Measurements from ENCODE around the gene SLC9A2. TPM values are rescaled to one million over a fixed set of nuclear protein-coding genes. Genes with fewer than 3 reads are reported as not detected.

SLC9A2 gene
- total RNA-seq, 1 donor from 2014 or later, result 0.05 TPM

- H3K4me1 Mint-ChIP-seq (ENCODE audit: unreplicated experiment), result peaks cover 3% of the 10 kb centered on the region
- H3K4me3 Mint-ChIP-seq (ENCODE audit: unreplicated experiment), result no peak overlapping the region
- DNase-seq (ENCODE audit: low spot score), result no peak
- no peaks in the 10 kb centered on the region for H3K27me3 Mint-ChIP-seq (ENCODE audit: unreplicated experiment)
- H3K36me3 Mint-ChIP-seq (ENCODE audit: low read depth, unreplicated experiment), result no peaks in the 10 kb centered on the region
- H3K9me3 Mint-ChIP-seq (ENCODE audit: unreplicated experiment), result no peaks in the 10 kb centered on the region
- TF ChIP-seq CTCF (IDR thresholded peaks at IDR 0.05; ENCODE audit: unreplicated experiment), result no peak
- no peak overlapping the region for H3K27ac Mint-ChIP-seq (ENCODE audit: unreplicated experiment)
Measured at GRCh38 chr2:102582845-102583244, 36.5 kb upstream of the SLC9A2 start.

GRCh38 chr2:102585847-102586404 lies 33.4 kb upstream of the SLC9A2 start:
- H3K27ac Mint-ChIP-seq (ENCODE audit: unreplicated experiment), result no peak overlapping the region
- no peaks in the 10 kb centered on the region for H3K36me3 Mint-ChIP-seq (ENCODE audit: low read depth, unreplicated experiment)
- DNase-seq (ENCODE audit: low spot score), result no peak
- no peaks in the 10 kb centered on the region for H3K9me3 Mint-ChIP-seq (ENCODE audit: unreplicated experiment)
- H3K4me3 Mint-ChIP-seq (ENCODE audit: unreplicated experiment), result no peak overlapping the region
- no peaks in the 10 kb centered on the region for H3K27me3 Mint-ChIP-seq (ENCODE audit: unreplicated experiment)
- no peak for TF ChIP-seq CTCF (IDR thresholded peaks at IDR 0.05; ENCODE audit: unreplicated experiment)
- H3K4me1 Mint-ChIP-seq (ENCODE audit: unreplicated experiment), result peaks cover 3% of the 10 kb centered on the region

GRCh38 chr2:102588213-102588939 lies 31.0 kb upstream of the SLC9A2 start:
- peaks cover 3% of the 10 kb centered on the region for H3K4me1 Mint-ChIP-seq (ENCODE audit: unreplicated experiment)
- H3K27ac Mint-ChIP-seq (ENCODE audit: unreplicated experiment), result no peak overlapping the region
- TF ChIP-seq CTCF (IDR thresholded peaks at IDR 0.05; ENCODE audit: unreplicated experiment), result no peak
- H3K27me3 Mint-ChIP-seq (ENCODE audit: unreplicated experiment), result no peaks in the 10 kb centered on the region
- no peak for DNase-seq (ENCODE audit: low spot score)
- no peak overlapping the region for H3K4me3 Mint-ChIP-seq (ENCODE audit: unreplicated experiment)
- H3K36me3 Mint-ChIP-seq (ENCODE audit: low read depth, unreplicated experiment), result no peaks in the 10 kb centered on the region
- no peaks in the 10 kb centered on the region for H3K9me3 Mint-ChIP-seq (ENCODE audit: unreplicated experiment)

DNA sequence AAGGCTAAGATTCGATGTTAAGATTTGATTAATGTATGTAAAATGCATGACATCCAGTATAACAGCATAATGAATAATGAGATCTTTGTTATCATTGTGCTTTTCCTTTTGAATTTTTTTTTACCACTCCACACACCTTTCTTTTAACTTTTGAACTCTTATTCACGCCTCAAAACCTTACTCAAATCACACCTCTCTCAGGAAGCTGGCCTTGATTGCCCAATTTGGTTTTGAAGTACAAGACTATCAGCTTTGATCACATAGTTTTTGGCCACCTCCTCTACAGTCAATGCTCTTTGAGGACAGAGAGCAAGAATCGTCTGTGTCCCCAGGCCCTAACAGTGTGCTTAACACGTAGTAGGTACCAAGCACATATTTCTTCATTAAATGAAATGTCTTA lies 29.9 kb upstream of the SLC9A2 start:
- Mint-ChIP-seq H3K27me3 (ENCODE audit: unreplicated experiment) (no peaks in the 10 kb centered on the region), H3K27ac (ENCODE audit: unreplicated experiment) (no peak overlapping the region), H3K4me1 (ENCODE audit: unreplicated experiment) (peaks cover 3% of the 10 kb centered on the region), H3K36me3 (ENCODE audit: low read depth, unreplicated experiment) (no peaks in the 10 kb centered on the region), H3K9me3 (ENCODE audit: unreplicated experiment) (no peaks in the 10 kb centered on the region), H3K4me3 (ENCODE audit: unreplicated experiment) (no peak overlapping the region)
- no peak for TF ChIP-seq CTCF (IDR thresholded peaks at IDR 0.05; ENCODE audit: unreplicated experiment)
- no peak for DNase-seq (ENCODE audit: low spot score)

GRCh38 chr2:102591491-102592045 lies 27.8 kb upstream of the SLC9A2 start:
- no peak for DNase-seq (ENCODE audit: low spot score)
- Mint-ChIP-seq H3K27me3 (ENCODE audit: unreplicated experiment) (no peaks in the 10 kb centered on the region), H3K4me1 (ENCODE audit: unreplicated experiment) (peaks cover 2% of the 10 kb centered on the region), H3K4me3 (ENCODE audit: unreplicated experiment) (no peak overlapping the region), H3K27ac (ENCODE audit: unreplicated experiment) (no peak overlapping the region), H3K36me3 (ENCODE audit: low read depth, unreplicated experiment) (no peaks in the 10 kb centered on the region), H3K9me3 (ENCODE audit: unreplicated experiment) (no peaks in the 10 kb centered on the region)
- TF ChIP-seq CTCF (IDR thresholded peaks at IDR 0.05; ENCODE audit: unreplicated experiment), result no peak

All from endothelial cell (in vitro differentiated cells).